Measurements from ENCODE around the gene ZNF689. TPM values are rescaled to one million over a fixed set of nuclear protein-coding genes. Genes with fewer than 3 reads are reported as not detected.
"Not testable (repeated sequence)": the region's sequence is repeated elsewhere in the genome, so short reads cannot be mapped to it uniquely, and the experiment has no call there.

ZNF689 gene
- total RNA-seq, 2 donors from 2014 or later: 12.8 to 17.7 TPM

DNA sequence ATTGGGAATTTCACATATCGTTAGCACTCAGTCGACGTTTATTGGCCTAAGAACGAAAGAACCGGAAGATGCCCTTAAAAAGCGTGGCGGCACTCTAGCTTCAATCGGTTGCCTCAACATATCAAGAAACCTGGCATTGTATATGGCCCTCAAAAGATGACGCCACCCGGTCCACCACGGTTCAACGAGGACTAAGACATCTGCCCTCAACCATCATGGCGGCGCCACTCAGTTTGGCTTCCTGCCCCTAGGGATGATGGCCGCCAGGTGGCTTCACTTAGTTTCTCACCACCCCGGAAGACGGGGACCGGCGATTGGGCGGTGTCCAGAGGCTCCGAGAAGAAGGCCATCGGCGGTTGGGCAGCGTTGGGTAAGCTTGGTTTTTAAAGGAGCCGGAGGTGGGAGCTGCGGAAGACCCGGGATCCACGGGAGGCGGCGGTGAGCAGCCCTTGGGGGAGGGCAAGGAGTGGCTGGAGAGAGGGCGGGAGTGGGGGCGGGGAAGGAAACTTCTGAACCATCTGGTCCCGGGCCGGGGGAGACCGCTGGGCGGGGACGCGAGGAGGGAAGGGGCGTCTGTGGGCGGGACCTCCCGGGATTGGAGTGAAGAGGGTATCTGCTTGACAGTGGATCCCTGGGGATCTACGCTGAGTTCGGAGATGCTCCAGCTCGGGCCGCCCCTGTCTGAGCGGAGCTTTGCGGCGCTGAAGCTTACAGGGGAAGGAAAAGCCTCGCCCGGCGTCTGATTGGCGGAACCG is 40.4 kb upstream of the ZNF689 start, which contains the start of gene PRR14:
TSS of gene PRR14 (plus strand) at position 592 of the 755 bp plus-strand sequence. CDS start 686 bp downstream, outside the sequence.
- H3K36me3 Mint-ChIP-seq (ENCODE audit: insufficient read depth in 2 of 2): peaks cover 14 to 18% of the 10 kb centered on the region in 2 donors
- ATAC-seq (replicated peaks in 1 of 2): peak; percentile 83 to 85
- H3K27ac Mint-ChIP-seq: peak within 1 kb of the TSS; percentile 100
- H3K9me3 Mint-ChIP-seq: no peaks in the 10 kb centered on the region
- H3K4me1 Mint-ChIP-seq (ENCODE audit: low read depth): peaks cover 29% of the 10 kb centered on the region
- peak within 1 kb of the TSS; percentile 93 for H3K4me3 Mint-ChIP-seq
- no peaks in the 10 kb centered on the region for H3K27me3 Mint-ChIP-seq (ENCODE audit: low read depth)
- DNase-seq: peak; percentile 98 to 99

DNA sequence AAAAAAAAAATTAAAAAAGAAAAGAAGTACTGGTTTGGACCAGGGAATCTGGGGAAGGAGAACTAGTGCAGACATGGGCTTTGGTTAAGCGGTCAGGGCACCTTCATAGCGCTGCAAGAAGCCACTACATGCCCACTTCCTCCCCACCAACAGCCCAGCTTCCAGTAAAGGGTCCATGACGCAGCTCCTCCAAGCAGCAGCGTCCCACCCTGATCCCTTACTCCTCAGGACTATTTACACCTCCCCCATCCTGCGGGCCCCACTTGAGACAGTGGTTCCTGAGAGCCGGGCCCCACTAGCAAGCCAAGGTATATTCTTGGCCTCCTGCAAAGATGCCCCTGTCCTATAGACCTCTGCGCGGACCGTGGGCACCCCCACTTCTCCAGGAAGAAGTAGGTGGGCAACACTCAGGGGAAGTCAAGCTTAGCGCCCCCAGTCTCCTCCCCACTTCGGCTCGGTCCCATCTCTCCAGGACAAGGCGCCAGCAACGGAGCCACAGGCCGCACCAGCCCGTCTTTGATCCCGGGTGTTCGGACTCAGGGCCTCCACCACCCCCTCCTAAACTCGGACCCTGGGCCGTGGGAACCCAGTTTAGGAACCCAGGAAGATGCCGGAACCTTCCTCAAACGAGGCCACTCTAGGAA is 39.7 kb upstream of the ZNF689 start:
- Mint-ChIP-seq H3K27me3 (ENCODE audit: low read depth) (no peaks in the 10 kb centered on the region), H3K4me1 (ENCODE audit: low read depth) (peaks cover 24% of the 10 kb centered on the region), H3K9me3 (no peaks in the 10 kb centered on the region), H3K27ac (peak overlapping the region; percentile 100), H3K4me3 (peak overlapping the region; percentile 93), H3K36me3 (ENCODE audit: insufficient read depth in 2 of 2) (peaks cover 12 to 17% of the 10 kb centered on the region in 2 donors)
- DNase-seq (peak; percentile 50 to 52), ATAC-seq (replicated peaks in 1 of 2) (no peak)

DNA sequence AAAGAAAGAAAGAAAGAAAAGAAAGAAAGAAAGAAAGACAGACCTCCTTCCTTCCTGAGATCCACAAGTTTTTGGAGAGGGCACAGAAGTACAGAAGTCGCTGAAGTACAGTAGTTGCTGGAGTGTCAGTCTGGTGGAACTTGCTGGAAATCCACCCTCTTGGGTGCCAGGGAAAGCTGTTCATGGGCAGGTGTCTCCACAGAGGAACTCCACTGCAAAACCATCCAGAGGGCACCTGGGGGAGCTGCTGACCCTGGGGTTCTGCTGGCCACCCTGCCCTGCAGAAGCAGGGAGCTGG is 37.0 kb upstream of the ZNF689 start:
- peaks cover 4 to 5% of the 10 kb centered on the region in 2 donors for H3K36me3 Mint-ChIP-seq (ENCODE audit: insufficient read depth in 2 of 2)
- no peak for ATAC-seq (replicated peaks in 1 of 2)
- H3K27me3 Mint-ChIP-seq (ENCODE audit: low read depth): no peaks in the 10 kb centered on the region
- no peak overlapping the region for H3K4me3 Mint-ChIP-seq
- H3K9me3 Mint-ChIP-seq: no peaks in the 10 kb centered on the region
- DNase-seq: no peak
- no peak overlapping the region for H3K27ac Mint-ChIP-seq
- peaks cover 15% of the 10 kb centered on the region for H3K4me1 Mint-ChIP-seq (ENCODE audit: low read depth)

DNA sequence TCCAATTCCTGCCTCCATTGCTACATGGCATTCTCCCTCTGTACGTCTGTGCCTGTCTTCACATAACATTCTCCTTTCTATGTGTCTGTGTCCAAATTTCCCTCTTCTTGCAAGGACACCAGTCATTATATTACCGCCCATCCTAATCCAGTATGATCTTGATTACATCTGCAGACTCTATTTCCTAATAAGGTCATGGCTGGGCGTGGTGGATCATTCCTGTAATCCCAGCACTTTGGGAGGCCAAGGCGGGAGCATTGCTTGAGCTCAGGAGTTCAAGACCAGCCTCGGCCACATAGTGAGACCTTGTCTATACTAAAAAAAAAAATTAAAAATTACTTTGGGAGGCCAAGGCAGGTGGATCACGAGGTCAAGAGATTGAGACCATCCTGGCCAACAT is 35.5 kb upstream of the ZNF689 start:
- H3K4me3 Mint-ChIP-seq: no peak overlapping the region
- H3K4me1 Mint-ChIP-seq (ENCODE audit: low read depth): peaks cover 8% of the 10 kb centered on the region
- no peak for DNase-seq
- no peak for ATAC-seq (replicated peaks in 1 of 2)
- H3K27ac Mint-ChIP-seq: no peak overlapping the region
- no peaks in the 10 kb centered on the region for H3K9me3 Mint-ChIP-seq
- no peaks in the 10 kb centered on the region for H3K27me3 Mint-ChIP-seq (ENCODE audit: low read depth)
- H3K36me3 Mint-ChIP-seq (ENCODE audit: insufficient read depth in 2 of 2): peaks cover 0 to 4% of the 10 kb centered on the region in 2 donors

DNA sequence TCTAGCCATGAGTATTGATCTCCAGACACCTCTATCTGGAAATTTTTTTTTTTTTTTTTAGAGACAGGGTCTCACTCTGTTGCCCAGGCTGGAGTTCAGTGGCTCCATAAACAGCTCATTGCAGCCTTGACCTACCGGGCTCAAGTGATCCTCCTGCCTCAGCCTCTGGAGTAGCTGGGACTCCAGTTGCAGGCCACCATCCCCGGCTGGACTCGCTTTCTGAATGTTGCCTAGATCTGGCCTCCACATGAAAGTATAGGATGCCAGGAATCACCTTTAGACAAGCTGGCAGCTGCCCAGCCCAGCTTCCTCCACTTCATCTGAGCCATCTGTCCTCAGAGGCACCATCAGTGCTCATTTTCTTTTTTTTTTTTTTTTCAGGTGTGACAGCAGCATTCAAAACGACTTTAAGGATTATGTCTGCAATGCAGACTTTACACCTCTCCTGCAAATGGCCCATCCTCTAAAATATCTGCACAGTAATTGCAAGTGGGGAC is 34.2 kb upstream of the ZNF689 start:
- no peak for ATAC-seq (replicated peaks in 1 of 2)
- Mint-ChIP-seq H3K27ac (no peak overlapping the region), H3K27me3 (ENCODE audit: low read depth) (no peaks in the 10 kb centered on the region), H3K9me3 (no peaks in the 10 kb centered on the region), H3K36me3 (ENCODE audit: insufficient read depth in 2 of 2) (no peaks in the 10 kb centered on the region), H3K4me3 (no peak overlapping the region), H3K4me1 (ENCODE audit: low read depth) (no peaks in the 10 kb centered on the region)
- no peak for DNase-seq

DNA sequence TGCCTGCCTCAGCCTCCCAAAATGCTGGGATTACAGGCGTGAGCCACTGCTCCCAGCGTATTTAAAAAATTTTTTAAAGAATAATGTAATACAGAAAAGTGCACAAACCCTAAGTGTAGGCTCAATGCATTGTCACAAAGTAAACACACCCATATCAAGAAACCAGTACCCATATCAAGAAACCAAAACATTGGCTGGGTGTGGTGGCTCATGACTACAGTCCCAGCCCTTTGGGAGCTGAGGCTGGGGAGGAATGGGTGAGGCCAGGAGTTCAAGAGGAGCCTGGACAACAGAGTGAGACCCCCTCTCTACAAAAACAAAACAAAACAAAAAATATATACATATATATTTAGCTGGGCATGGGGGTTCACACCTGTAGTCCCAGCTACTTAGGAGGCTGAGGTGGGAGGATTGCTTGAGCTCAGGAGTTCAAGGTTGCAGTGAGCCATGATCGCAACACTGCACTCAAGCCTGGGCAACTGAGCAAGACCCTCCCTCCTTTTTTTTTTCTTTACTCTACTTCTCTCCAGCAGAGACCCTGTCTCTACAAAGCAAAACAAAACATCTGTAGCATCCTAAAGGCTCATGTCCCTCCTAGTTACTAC is 31.3 kb upstream of the ZNF689 start:
- Mint-ChIP-seq H3K4me1 (ENCODE audit: low read depth) (peaks cover 2% of the 10 kb centered on the region), H3K27ac (no peak overlapping the region), H3K4me3 (no peak overlapping the region), H3K27me3 (ENCODE audit: low read depth) (no peaks in the 10 kb centered on the region), H3K9me3 (no peaks in the 10 kb centered on the region), H3K36me3 (ENCODE audit: insufficient read depth in 2 of 2) (no peaks in the 10 kb centered on the region)
- DNase-seq: no peak
- no peak for ATAC-seq (replicated peaks in 1 of 2)

DNA sequence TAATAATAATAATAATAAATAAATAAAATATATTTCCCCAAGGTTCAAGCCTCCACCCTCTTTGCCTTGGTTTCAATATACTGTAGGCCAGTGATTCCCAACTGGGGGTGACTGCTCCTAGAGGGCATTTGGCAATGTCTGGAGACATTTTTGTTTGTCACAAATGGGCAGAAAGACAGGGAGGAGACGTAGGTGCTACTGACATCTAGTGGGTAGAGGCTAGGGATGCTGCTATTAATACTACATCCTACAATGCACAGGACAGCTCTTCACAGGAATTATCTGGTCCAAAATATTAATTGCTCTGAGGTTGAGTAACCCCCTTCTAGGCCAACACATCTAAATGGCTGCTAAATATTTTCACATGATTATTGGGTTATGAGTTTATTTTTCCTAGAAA is 27.8 kb upstream of the ZNF689 start:
- DNase-seq: no peak
- no peak overlapping the region for H3K4me3 Mint-ChIP-seq
- H3K9me3 Mint-ChIP-seq: no peaks in the 10 kb centered on the region
- H3K27me3 Mint-ChIP-seq (ENCODE audit: low read depth): no peaks in the 10 kb centered on the region
- no peak for ATAC-seq (replicated peaks in 1 of 2)
- peaks cover 0 to 1% of the 10 kb centered on the region in 2 donors for H3K36me3 Mint-ChIP-seq (ENCODE audit: insufficient read depth in 2 of 2)
- peaks cover 18% of the 10 kb centered on the region for H3K4me1 Mint-ChIP-seq (ENCODE audit: low read depth)
- H3K27ac Mint-ChIP-seq: no peak overlapping the region

DNA sequence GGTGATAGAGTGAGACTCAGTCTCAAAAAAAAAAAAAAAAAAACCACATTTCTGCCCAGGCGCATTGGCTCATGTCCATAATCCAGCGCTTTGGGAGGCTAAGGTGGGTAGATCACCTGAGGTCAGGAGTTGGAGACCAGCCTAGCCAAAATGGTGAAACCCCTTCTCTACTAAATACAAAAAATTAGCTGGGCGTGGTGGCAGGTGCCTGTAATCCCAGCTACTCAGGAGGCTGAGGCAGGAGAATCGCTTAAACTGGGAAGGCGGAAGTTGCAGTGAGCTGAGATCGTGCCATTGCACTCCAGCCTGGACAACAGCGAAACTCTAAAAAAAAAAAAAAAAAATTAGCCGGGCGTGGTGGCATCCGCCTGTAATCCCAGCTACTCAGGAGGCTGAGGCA is 26.9 kb upstream of the ZNF689 start:
- not testable (repeated sequence) for H3K9me3 Mint-ChIP-seq; H3K27me3 Mint-ChIP-seq (ENCODE audit: low read depth); H3K27ac Mint-ChIP-seq; ATAC-seq (replicated peaks in 1 of 2); H3K4me3 Mint-ChIP-seq; DNase-seq; H3K36me3 Mint-ChIP-seq (ENCODE audit: insufficient read depth in 2 of 2)
- H3K4me1 Mint-ChIP-seq (ENCODE audit: low read depth): peaks cover 18% of the 10 kb centered on the region

DNA sequence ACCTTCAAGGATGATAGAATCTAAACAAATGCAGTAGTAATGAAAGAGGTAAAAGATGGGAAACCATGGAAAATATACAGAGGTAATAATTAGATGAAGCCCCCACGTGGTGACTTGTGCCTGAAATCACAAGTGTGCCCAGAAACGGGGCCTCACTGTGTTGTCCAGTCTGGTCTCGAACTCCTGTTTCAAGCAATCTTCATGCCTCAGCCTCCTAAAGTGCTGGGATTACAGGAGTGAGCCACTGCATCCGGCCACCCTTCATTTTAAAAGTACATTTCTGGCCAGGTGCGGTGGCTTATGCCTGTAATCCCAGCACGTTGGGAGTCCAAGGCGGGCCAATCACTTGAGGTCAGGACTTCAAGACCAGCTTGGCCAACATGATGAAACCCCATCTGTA is 26.4 kb upstream of the ZNF689 start:
- H3K27ac Mint-ChIP-seq: no peak overlapping the region
- peaks cover 0 to 1% of the 10 kb centered on the region in 2 donors for H3K36me3 Mint-ChIP-seq (ENCODE audit: insufficient read depth in 2 of 2)
- H3K27me3 Mint-ChIP-seq (ENCODE audit: low read depth): no peaks in the 10 kb centered on the region
- H3K9me3 Mint-ChIP-seq: no peaks in the 10 kb centered on the region
- H3K4me1 Mint-ChIP-seq (ENCODE audit: low read depth): peaks cover 18% of the 10 kb centered on the region
- no peak for ATAC-seq (replicated peaks in 1 of 2)
- no peak for DNase-seq
- H3K4me3 Mint-ChIP-seq: no peak overlapping the region

DNA sequence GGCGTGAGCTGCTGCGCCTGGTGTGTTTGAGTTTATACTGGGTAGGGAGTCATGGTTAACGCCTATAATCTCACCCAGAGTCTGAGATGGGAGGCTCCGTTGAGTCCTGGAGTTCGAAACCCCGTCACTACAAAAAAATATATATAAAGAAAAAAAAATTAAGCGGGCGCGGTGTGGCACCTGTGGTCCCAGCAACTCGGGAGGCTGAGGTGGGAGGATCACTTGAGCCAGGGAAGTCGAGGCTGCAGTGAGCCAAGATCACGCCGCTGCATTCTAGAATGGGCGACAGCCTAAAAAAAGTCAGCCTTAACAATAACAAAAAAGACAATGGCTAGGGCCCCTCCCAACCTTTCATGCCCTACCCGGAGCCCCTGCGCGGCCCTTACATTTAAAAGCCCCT is 23.3 kb upstream of the ZNF689 start:
- H3K27me3 Mint-ChIP-seq (ENCODE audit: low read depth): no peaks in the 10 kb centered on the region
- H3K36me3 Mint-ChIP-seq (ENCODE audit: insufficient read depth in 2 of 2): peaks cover 0 to 1% of the 10 kb centered on the region in 2 donors
- DNase-seq (no peak), ATAC-seq (replicated peaks in 1 of 2) (no peak)
- peak overlapping the region; percentile 86 for H3K27ac Mint-ChIP-seq
- peak overlapping the region; percentile 86 to 88 for H3K4me3 Mint-ChIP-seq
- H3K9me3 Mint-ChIP-seq: no peaks in the 10 kb centered on the region
- H3K4me1 Mint-ChIP-seq (ENCODE audit: low read depth): peaks cover 30% of the 10 kb centered on the region

DNA sequence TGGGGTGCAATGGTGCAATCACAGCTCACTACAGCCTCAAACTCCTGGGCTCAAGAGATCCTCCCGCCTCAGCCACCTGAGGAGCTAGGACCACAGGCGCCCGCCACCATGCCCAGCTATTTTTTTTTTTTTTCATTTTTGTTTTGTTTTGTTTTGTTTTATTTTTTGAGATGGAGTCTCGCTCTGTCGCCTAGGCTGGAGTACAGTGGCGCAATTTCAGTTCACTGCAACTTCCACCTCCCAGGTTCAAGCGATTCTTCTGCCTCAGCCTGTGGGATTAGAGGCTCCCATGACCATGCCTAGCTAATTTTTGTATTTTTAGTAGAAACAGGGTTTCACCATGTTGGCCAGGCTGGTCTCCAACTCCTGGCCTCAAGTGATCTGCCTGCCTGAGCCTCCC is 22.3 kb upstream of the ZNF689 start:
- H3K9me3 Mint-ChIP-seq; H3K36me3 Mint-ChIP-seq (ENCODE audit: insufficient read depth in 2 of 2); H3K27ac Mint-ChIP-seq; H3K27me3 Mint-ChIP-seq (ENCODE audit: low read depth); DNase-seq; ATAC-seq (replicated peaks in 1 of 2): not testable (repeated sequence)
- H3K4me1 Mint-ChIP-seq (ENCODE audit: low read depth): peaks cover 31% of the 10 kb centered on the region
- peak overlapping the region in 1 of 2 donors; percentile 42 for H3K4me3 Mint-ChIP-seq

DNA sequence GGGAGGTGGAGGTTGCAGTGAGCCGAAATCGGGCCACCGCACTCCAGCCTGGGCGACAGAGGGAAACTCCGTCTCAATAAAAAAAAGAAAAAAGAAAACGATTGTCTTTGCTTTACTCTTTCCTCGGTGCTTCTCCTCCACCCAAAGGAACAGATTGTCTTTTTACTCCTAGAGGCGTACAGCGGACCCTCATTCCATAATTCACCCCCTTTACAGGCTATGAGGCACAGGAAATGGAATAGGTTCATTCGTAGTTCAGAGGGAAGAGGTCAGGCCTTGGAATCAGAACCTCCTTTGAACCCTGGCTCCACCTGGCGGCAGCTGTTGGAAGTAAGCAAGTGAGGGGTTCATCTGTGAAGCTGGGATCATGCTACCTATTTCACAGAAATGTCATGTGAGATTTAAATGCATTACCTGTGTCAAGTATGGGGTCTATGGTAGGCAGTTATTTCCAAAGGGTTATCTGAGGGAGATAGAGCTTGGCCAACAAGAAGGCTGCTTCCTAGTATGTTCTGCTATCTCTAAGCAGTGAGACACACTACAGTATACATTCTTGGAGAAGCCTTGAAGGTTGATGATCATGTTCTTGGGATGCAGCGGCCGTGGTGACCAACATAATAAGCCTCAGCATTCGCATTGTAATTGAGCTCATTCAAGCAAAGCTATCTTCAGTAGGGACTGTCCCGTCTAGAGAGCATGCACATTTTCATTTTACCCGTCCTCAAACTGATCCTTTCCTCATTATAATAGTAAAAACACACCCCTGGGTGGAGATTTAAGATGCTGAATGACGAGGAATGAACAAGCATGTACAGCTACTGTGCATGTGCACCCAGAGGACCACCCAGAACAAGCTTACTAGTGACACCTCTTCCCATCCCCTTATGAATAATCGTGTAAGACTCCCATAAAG is 18.7 kb upstream of the ZNF689 start:
- Mint-ChIP-seq H3K4me3 (peak overlapping the region; percentile 74 to 81), H3K27ac (peak overlapping the region; percentile 89), H3K9me3 (no peaks in the 10 kb centered on the region), H3K4me1 (ENCODE audit: low read depth) (peaks cover 13% of the 10 kb centered on the region), H3K36me3 (ENCODE audit: insufficient read depth in 2 of 2) (no peaks in the 10 kb centered on the region), H3K27me3 (ENCODE audit: low read depth) (no peaks in the 10 kb centered on the region)
- DNase-seq (peak; percentile 89 to 90), ATAC-seq (replicated peaks in 1 of 2) (peak; percentile 92 to 94)
